Fibroblast of villous mesenchyme (primary cell): ENCODE measurements around the gene CMTR1. TPM values are rescaled to one million over a fixed set of nuclear protein-coding genes. Genes with fewer than 3 reads are reported as not detected.

Experiments used
- DNase-seq: peaks from one replicate; pipeline ENCODE4 v3.0.0-alpha.2; 2010; ENCODE audit warnings: low read depth
- H3K4me3 ChIP-seq: 2 replicates; pipeline ENCODE4 v1.5.1; 2011; ENCODE audit warnings: low read depth, mild to moderate bottlenecking, low read length
- total RNA-seq: library from RNA; depleted of rRNA; stranded (reverse); fragments of >200 nt; gene quantifications from 2 replicates; pipeline ENCODE4 v1.2.3, GENCODE V29; 2012
- TF ChIP-seq, protein P1 (sequence below): IDR thresholded peaks from 2 replicates; pipeline ENCODE4 v1.5.1; 2012; ENCODE audit warnings: low read depth, mild to moderate bottlenecking, low read length; ENCODE audit not compliant: insufficient read depth

CMTR1 gene
- total RNA-seq, 1 donor = 49.7 TPM

DNA sequence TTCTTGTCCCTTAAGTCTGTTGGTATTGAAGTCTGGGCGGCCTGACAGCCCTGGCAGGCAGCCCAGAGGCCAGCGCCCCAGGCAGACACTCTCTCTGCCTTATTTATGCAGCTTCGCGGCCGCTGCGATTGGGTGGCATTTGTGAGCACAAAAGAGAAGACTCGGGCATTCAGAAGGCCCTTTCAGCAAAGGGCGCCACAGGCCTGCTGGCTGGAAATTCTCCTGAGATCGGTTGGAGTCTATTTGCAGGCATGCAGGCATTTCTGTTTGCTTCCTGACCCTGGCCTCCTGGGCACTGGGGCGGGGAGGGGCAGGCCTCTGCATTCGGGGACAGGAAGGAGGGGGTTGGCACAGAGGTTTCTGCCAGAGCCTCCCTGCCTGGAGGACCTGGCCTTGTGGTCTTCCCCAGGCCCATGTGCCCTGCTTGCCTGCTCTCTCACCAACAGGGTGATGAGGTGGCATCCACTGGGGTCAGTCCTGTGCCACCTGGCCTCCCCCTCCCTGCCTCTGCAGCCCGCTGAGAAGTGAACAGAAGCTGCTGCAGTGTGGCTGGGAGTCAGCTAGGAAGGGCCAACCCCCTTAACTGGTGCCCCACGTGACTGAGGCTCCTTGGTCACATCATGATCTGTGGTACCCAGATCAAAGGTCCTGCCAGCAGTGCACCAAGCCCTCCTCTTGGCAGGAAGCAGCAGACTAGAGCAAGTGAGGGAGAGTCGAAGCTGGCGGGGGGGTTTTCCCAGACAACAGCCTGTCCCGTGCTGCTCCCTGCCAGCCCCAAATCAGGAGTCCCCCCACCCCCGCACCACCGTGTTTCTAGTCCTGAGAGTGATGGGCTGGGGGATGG, 83.3 kb downstream of the CMTR1 start:
- TF ChIP-seq, protein P1, sequence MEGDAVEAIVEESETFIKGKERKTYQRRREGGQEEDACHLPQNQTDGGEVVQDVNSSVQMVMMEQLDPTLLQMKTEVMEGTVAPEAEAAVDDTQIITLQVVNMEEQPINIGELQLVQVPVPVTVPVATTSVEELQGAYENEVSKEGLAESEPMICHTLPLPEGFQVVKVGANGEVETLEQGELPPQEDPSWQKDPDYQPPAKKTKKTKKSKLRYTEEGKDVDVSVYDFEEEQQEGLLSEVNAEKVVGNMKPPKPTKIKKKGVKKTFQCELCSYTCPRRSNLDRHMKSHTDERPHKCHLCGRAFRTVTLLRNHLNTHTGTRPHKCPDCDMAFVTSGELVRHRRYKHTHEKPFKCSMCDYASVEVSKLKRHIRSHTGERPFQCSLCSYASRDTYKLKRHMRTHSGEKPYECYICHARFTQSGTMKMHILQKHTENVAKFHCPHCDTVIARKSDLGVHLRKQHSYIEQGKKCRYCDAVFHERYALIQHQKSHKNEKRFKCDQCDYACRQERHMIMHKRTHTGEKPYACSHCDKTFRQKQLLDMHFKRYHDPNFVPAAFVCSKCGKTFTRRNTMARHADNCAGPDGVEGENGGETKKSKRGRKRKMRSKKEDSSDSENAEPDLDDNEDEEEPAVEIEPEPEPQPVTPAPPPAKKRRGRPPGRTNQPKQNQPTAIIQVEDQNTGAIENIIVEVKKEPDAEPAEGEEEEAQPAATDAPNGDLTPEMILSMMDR = no peak
- no peak for DNase-seq
- H3K4me3 ChIP-seq = no peak overlapping the region

DNA sequence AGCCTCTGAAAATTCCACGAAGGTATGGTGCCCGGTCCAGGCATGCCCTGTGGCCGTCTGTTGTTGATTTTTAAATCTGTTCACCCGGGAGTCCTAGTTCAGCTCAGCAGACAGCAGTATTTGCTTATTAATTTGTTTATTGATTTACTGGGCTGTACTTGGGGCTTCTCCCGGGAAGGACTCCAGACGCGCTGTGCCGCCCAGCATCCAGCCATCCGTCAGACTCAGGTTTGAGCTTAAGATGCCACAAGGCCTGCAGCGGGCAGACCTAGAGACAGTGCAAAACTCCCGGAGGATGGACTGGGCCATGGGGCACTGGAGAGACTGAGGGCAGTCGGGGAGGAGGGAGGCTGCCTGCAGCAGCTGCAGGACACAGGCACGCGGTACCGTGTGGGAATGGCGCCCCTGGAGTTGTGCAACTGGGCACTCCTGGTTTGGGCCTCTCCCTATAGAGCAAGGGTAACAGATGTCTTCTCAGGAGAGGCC, 83.9 kb downstream of the CMTR1 start:
- H3K4me3 ChIP-seq = no peak overlapping the region
- DNase-seq = no peak
- TF ChIP-seq, protein P1 = no peak

DNA sequence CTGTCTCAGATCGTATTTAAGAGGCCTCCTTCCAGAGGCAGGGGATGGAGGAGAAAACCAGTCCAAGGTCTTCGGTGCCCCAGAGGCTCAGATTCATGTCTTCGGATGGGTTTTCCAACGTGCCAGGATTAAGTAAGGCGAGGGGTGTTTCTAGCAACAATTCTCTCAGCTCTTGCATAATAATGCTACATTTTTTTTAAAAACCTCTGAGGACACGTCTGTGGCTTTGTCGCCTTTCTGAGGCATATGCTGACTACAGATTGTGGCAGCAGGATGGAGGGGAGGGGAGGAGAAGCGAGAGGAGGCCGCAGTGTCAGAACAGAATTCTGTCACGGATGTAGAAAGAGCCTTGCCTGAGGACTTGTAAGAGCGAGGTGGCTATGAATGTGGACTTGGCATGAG, 84.4 kb downstream of the CMTR1 start:
- TF ChIP-seq, protein P1 = no peak
- H3K4me3 ChIP-seq = no peak overlapping the region
- DNase-seq = no peak

DNA sequence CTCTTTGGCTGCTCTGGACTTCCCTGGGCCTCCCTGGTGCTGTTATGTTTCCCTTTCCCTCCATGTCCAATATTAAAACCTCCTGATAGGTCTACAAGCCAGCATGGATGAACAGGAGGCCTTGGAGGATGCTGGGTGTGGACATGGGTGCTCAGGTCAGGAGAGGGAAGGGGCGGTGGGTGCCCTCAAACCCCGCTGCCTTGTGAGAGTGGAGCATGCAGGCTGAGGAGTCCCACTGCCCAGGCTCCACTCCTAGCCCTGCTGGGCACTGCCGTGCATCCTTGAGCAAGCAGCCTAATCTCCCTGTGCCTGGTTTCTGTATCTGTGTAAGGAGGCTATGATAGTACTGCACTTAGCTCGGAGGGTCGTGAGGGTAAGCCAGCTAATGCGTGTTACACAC, 85.1 kb downstream of the CMTR1 start:
- TF ChIP-seq, protein P1 = no peak
- DNase-seq = no peak
- H3K4me3 ChIP-seq = no peak overlapping the region

DNA sequence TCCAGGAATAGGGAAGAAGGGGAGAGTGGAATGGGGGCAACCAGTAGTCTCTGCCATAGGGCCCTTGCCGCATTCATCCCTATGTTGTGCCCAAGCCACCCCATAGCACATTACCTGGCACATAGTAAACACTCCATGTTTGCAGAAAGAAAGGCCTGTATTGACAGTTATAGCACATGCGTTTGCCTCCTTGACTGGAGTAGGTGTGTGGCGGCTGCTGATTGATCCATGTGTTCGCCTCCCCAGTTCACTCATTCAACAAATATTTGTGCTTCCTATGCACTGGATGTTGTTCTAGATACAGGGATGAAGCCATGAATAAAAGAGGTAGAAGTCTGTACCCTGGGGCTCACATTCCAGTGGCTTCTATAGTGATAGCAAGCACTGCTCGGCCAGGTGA, 86.4 kb downstream of the CMTR1 start:
- TF ChIP-seq, protein P1 = no peak
- no peak overlapping the region for H3K4me3 ChIP-seq
- DNase-seq = no peak

DNA sequence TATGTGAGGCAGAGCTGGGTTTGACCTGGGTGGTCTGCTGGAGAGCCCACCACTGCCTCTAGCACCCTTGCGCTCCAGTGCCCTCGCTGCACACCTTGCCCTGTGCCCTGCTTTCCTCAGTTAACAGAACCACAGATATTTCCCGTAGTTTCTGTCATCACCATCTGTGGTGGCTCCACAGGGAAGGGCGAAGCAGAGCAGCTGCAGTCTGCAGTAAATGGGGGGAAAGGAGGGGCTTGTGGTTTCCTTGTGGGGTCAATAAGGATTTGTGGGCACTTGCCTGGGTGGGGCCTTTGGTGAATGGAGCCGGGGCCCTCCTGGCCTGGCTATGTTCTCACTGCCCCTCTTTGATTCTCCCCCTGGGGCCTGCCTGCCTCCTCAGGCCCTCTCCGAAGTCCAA, 87.9 kb downstream of the CMTR1 start:
- H3K4me3 ChIP-seq = no peak overlapping the region
- DNase-seq = no peak
- TF ChIP-seq, protein P1 = no peak
